Heart right ventricle (tissue), 16 donors: ENCODE measurements around the gene CNOT8. TPM values are rescaled to one million over a fixed set of nuclear protein-coding genes. Genes with fewer than 3 reads are reported as not detected.

ENCODE experiments used
- ATAC-seq, 8 donors: fragments of 200-7000 bp; cut with Tn5 transposase; one replicate each; pipeline ENCODE4 v1.9.1; 2020; ENCODE audit warnings: mild to moderate bottlenecking in 8 of 8, moderate library complexity in 8 of 8, moderate number of reproducible peaks in 1 of 8
- DNase-seq, 2 donors: peaks; one replicate each; pipeline ENCODE4 v3.0.0-alpha.2; 2020
- H3K27ac ChIP-seq, 10 donors: fragments of 200-600 bp; sonication (generic) in 2 of 10; one replicate each; pipeline versions ENCODE4 v1.5.0 to v1.8.0; 2020 to 2022; ENCODE audit warnings: mild to moderate bottlenecking in 3 of 10
- H3K27me3 ChIP-seq, 7 donors: fragments of 200-600 bp; one replicate each; pipeline ENCODE4 v1.8.0; 2021 to 2022; ENCODE audit warnings: mild to moderate bottlenecking in 2 of 7
- H3K36me3 ChIP-seq, 9 donors: fragments of 200-600 bp; sonication (generic) in 1 of 9; one replicate each; pipeline versions ENCODE4 v1.5.0 to v1.8.0; 2020 to 2022; ENCODE audit warnings: mild to moderate bottlenecking in 2 of 9
- H3K4me1 ChIP-seq, 9 donors: fragments of 200-600 bp; sonication (generic) in 1 of 9; one replicate each; pipeline versions ENCODE4 v1.5.0 to v1.8.0; 2020 to 2022; ENCODE audit warnings: mild to moderate bottlenecking in 4 of 9
- H3K4me3 ChIP-seq, 10 donors: fragments of 200-600 bp; sonication (generic) in 2 of 10; one replicate each; pipeline versions ENCODE4 v1.5.0 to v1.8.0; 2020 to 2022; ENCODE audit warnings: mild to moderate bottlenecking in 7 of 10, moderate library complexity in 2 of 10
- H3K9me3 ChIP-seq, 11 donors: fragments of 200-600 bp in 10 of 11; sonication (generic) in 2 of 11; one replicate each; pipeline versions ENCODE4 v1.5.0 to v1.8.0; 2013 to 2022; ENCODE audit warnings: mild to moderate bottlenecking in 2 of 11, control low read depth in 1 of 11, moderate library complexity in 1 of 11
- CTCF ChIP-seq, 9 donors: fragments of 200-600 bp; sonication (generic) in 2 of 9; IDR thresholded peaks; one replicate each; pipeline versions ENCODE4 v1.5.0 to v1.8.0; 2021 to 2022; ENCODE audit warnings: antibody characterized with exemption in 9 of 9, mild to moderate bottlenecking in 5 of 9, moderate library complexity in 1 of 9
- WGBS, 2 donors: extraction: QIAGEN DNeasy Blood & Tissue Kit; methylation state at CpG; one replicate each; pipeline ENCODE4 v1.1.7; 2013; ENCODE audit warnings: inconsistent platforms in 1 of 2; 5-methylcytosine and 5-hydroxymethylcytosine counted together
- intact Hi-C, 10 donors: fragments of 100-400 bp; cut with DNase I; formaldehyde crosslinking; loops; one replicate each; pipeline versions ENCODE4 v1.11.1 to v1.14.2; 2022
- polyA plus RNA-seq, 2 donors: library from polyadenylated mRNA; stranded (reverse); fragments of 200-250 nt; gene quantifications; one replicate each; pipeline ENCODE4 v1.2.3, GENCODE V29; 2013
- total RNA-seq, 10 donors: library from RNA; stranded (reverse); fragmentation: NEBNext Ultra II Directional in 3 of 10; extraction: Animal tissue kit (Norgen Biotek cat#: 25700) in 3 of 10; gene quantifications; one replicate each; pipeline versions ENCODE4 v1.2.1 to v1.2.4, GENCODE V29; 2021 to 2023
- donor health status: Arrhythmogenic right ventricular cardiomyopathy.
- donor health status: ischemic (EF 13 %, LVEDD 7.1; RV severe dilation, severe dysfunction).
- donor health status: healthy with polysubstance abuse.
- donor health status: DM: no; HTN: yes; CAD: no.
- donor health status: DM: no; HTN: no; CAD: no.
- donor health status: ischemic (EF 25% LVEDD 6.9; RV normal size, moderate dysfunction).
- donor health status: ischemic (EF 25% LVEDD 5.7; RV mildly dilated, moderate dysfunction).
- donor health status: healthy.
- donor health status: DM: yes; HTN: yes; CAD: no.
- donor health status: Ischemic cardiomyopathy.
- donor health status: ischemic (EF 35%, LVEDD 5.7; RV mildly dilated, moderate dysfunction).
- donor health status: nonischemic (EF 11% LVEDD 7.7; RV severe dilation, severe dysfunction).
- donor health status: DM: yes; HTN: yes; CAD: no.
- donor health status: PGD.
- donor health status: ischemic (EF 29% LVEDD 5.4; RV normal size, mild dysfunction).
- donor health status: nonischemic (EF 23%, LVEDD 6.1; RV moderate dilation, normal function).

CNOT8 gene
- total and polyA plus RNA-seq, 12 donors: 20.9 to 29.8 (median 22.1) TPM

GRCh38 chr5:154851351-154851750 lies 7.1 kb upstream of the CNOT8 start:
- Histone ChIP-seq H3K9me3 (no peaks in the 10 kb centered on the region), H3K27ac (peak overlapping the region in 9 of 10 donors; percentile 77 to 95 (median 87)), H3K36me3 (peaks cover 0 to 9% (median 0%) of the 10 kb centered on the region in 9 donors), H3K27me3 (no peaks in the 10 kb centered on the region), H3K4me3 (peak overlapping the region in 2 of 10 donors; percentile 69 to 74), H3K4me1 (peaks cover 0 to 48% (median 27%) of the 10 kb centered on the region in 9 donors)
- TF ChIP-seq CTCF (IDR thresholded peaks at IDR 0.05): no peak
- DNase-seq (no peak), ATAC-seq (no peak)
- WGBS, 2 donors: 92 to 95% methylated on average over 3 of the region's 3 CpGs
- intact Hi-C loops: loop anchor here in 1 of 10 donors (10.0 kb wide), 1 partner anchor 377 kb away; the partner anchor contains the start of gene HAND1

GRCh38 chr5:154857530-154858296 lies 714 bp upstream of the CNOT8 start:
- H3K4me1 ChIP-seq: peaks cover 5 to 49% (median 43%) of the 10 kb centered on the region in 9 donors
- DNase-seq: peak; percentile 92 to 95
- H3K27me3 ChIP-seq: no peaks in the 10 kb centered on the region
- H3K27ac ChIP-seq: peak overlapping the region; percentile 95 to 100 (median 98)
- peak in 6 of 9 donors; percentile 1 to 36 (median 24) for TF ChIP-seq CTCF (IDR thresholded peaks at IDR 0.05)
- H3K36me3 ChIP-seq: no peaks in the 10 kb centered on the region
- intact Hi-C loops: loop anchor here in 6 of 10 donors (1.0 to 10.0 kb wide), 4 partner anchors 80 to 383 kb away; partner anchors contain the start of genes LARP1 (in 6 of the 6), GEMIN5 (in 1 of the 6) and HAND1 (in 1 of the 6)
- ATAC-seq: peak; percentile 80 to 90 (median 85)
- WGBS, 2 donors: 0% methylated on average over 59 of the region's 59 CpGs
- peak overlapping the region; percentile 47 to 87 (median 80) for H3K4me3 ChIP-seq
- H3K9me3 ChIP-seq: no peaks in the 10 kb centered on the region

- TF ChIP-seq CTCF (IDR thresholded peaks at IDR 0.05): no peak
- WGBS, 2 donors: 2% methylated on average over 26 of the region's 26 CpGs
- DNase-seq: no peak
- no peaks in the 10 kb centered on the region for H3K9me3 ChIP-seq
- peak overlapping the region; percentile 95 to 100 (median 98) for H3K27ac ChIP-seq
- no peak for ATAC-seq
- peaks cover 0 to 13% (median 0%) of the 10 kb centered on the region in 9 donors for H3K36me3 ChIP-seq
- peaks cover 5 to 54% (median 43%) of the 10 kb centered on the region in 9 donors for H3K4me1 ChIP-seq
- intact Hi-C loops: loop anchor here in 6 of 10 donors (1.0 to 10.0 kb wide), 4 partner anchors 78 to 384 kb away; partner anchors contain the start of genes LARP1 (in 6 of the 6), GEMIN5 (in 1 of the 6) and HAND1 (in 1 of the 6)
- H3K4me3 ChIP-seq: peak overlapping the region; percentile 47 to 87 (median 80)
- no peaks in the 10 kb centered on the region for H3K27me3 ChIP-seq
These were observed 795 bp downstream of the CNOT8 start for GRCh38 chr5:154858972-154859871.

GRCh38 chr5:154860123-154860522 lies 1.7 kb downstream of the CNOT8 start:
- Histone ChIP-seq H3K27me3 (no peaks in the 10 kb centered on the region), H3K36me3 (peaks cover 0 to 22% (median 0%) of the 10 kb centered on the region in 9 donors), H3K4me3 (peak overlapping the region; percentile 47 to 87 (median 80)), H3K27ac (peak overlapping the region in 9 of 10 donors; percentile 59 to 100 (median 99)), H3K4me1 (peaks cover 5 to 54% (median 43%) of the 10 kb centered on the region in 9 donors), H3K9me3 (no peaks in the 10 kb centered on the region)
- ATAC-seq (no peak), DNase-seq (no peak)
- WGBS, 2 donors: 27 to 31% methylated on average over 5 of the region's 5 CpGs
- intact Hi-C loops: loop anchor here in 2 of 10 donors (5.0 to 10.0 kb wide), 2 partner anchors 55 to 77 kb away; partner anchors contain the start of gene GEMIN5 (in 1 of the 2)
- no peak for TF ChIP-seq CTCF (IDR thresholded peaks at IDR 0.05)
